K562 (cell line): ENCODE results near the gene TTLL10. TPM values are rescaled to one million over a fixed set of nuclear protein-coding genes. Genes with fewer than 3 reads are reported as not detected.

Experiments
- E4F1 ChIP-seq: fragments of 250-450 bp; sonication (Bioruptor Pico); IDR thresholded peaks from 2 replicates; pipeline ENCODE4 v1.5.0; 2021; ENCODE audit warnings: mild to moderate bottlenecking, borderline replicate concordance
- EZH2 ChIP-seq: IDR thresholded peaks from 2 replicates; pipeline ENCODE4 v1.6.1; 2012; ENCODE audit warnings: low read depth, mild to moderate bottlenecking, inconsistent platforms, low read length, borderline replicate concordance
- FOSL1 ChIP-seq: fragments of 200-800 bp; sonication (Bioruptor generic); conservative IDR thresholded peaks from 2 replicates; pipeline ENCODE4 v1.6.1; 2016; ENCODE audit warnings: missing genetic modification characterization, missing compliant biosample characterization
- HMG20B ChIP-seq: fragments of 250-450 bp; sonication (Bioruptor Pico); IDR thresholded peaks from 2 replicates; pipeline ENCODE4 v1.5.0; 2021; ENCODE audit warnings: mild to moderate bottlenecking
- KLF16 ChIP-seq: IDR thresholded peaks from 2 replicates; pipeline ENCODE4 v1.6.1; 2016; ENCODE audit warnings: antibody characterized with exemption
- MAFG ChIP-seq: fragments of 450-650 bp; conservative IDR thresholded peaks from 2 replicates; pipeline ENCODE4 v1.6.1; 2016; ENCODE audit warnings: missing genetic modification characterization, missing compliant biosample characterization
- MIER1 ChIP-seq: fragments of 450-650 bp; IDR thresholded peaks from 2 replicates; pipeline ENCODE4 v1.6.1; 2016; ENCODE audit warnings: antibody characterized with exemption, mild to moderate bottlenecking, low read depth
- POLR2AphosphoS2 ChIP-seq: IDR thresholded peaks from 2 replicates; pipeline ENCODE4 v1.6.1; 2012; ENCODE audit warnings: low read length, improper control_type of control experiment
- POLR3A ChIP-seq: IDR thresholded peaks from 2 replicates; pipeline ENCODE4 v1.6.1; 2011; ENCODE audit warnings: borderline replicate concordance, mild to moderate bottlenecking, moderate library complexity; ENCODE audit not compliant: insufficient read length, insufficient read depth; ENCODE audit errors: extremely low read depth
- RBM22 ChIP-seq: fragments of 200-400 bp; formaldehyde crosslinking; IDR thresholded peaks from 2 replicates; pipeline ENCODE4 v1.6.1; 2018; ENCODE audit warnings: low read length, low read depth; ENCODE audit not compliant: poor library complexity, severe bottlenecking
- SNRNP70 ChIP-seq: fragments of 200-400 bp; formaldehyde crosslinking; optimal IDR thresholded peaks from 2 replicates; pipeline ENCODE3; 2017; ENCODE audit warnings: low read depth, low read length
- STAG1 ChIP-seq: sonication (generic); formaldehyde crosslinking; IDR thresholded peaks from 2 replicates; pipeline ENCODE4 v1.5.0; 2020; ENCODE audit warnings: missing genetic modification reagents, borderline replicate concordance
- STAT6 ChIP-seq: sonication (generic); formaldehyde crosslinking; IDR thresholded peaks from 2 replicates; pipeline ENCODE4 v1.8.1; 2023; ENCODE audit warnings: mild to moderate bottlenecking, missing genetic modification reagents
- TARDBP ChIP-seq: fragments of 450-650 bp; IDR thresholded peaks from 2 replicates; pipeline ENCODE4 v1.6.1; 2016
- ZFP36 ChIP-seq: fragments of 150-350 bp; IDR thresholded peaks from 2 replicates; pipeline ENCODE4 v1.6.1; 2018; ENCODE audit warnings: low read length, low read depth; ENCODE audit not compliant: partially characterized antibody
- ZNF175 ChIP-seq: fragments of 200-800 bp; sonication (Bioruptor generic); IDR thresholded peaks from 2 replicates; pipeline ENCODE4 v1.6.1; 2016; ENCODE audit warnings: low read depth, mild to moderate bottlenecking, missing genetic modification characterization, missing compliant biosample characterization
- ZNF197 ChIP-seq: fragments of 200-800 bp; sonication (Bioruptor generic); IDR thresholded peaks from 2 replicates; pipeline ENCODE4 v1.6.1; 2016; ENCODE audit warnings: low read depth, missing genetic modification characterization, missing compliant biosample characterization
- ZNF232 ChIP-seq: sonication (generic); formaldehyde crosslinking; IDR thresholded peaks from 2 replicates; pipeline ENCODE4 v1.8.0; 2022; ENCODE audit warnings: mild to moderate bottlenecking, missing genetic modification reagents
- ZNF253 ChIP-seq: fragments of 250-450 bp; sonication (Bioruptor Pico); conservative IDR thresholded peaks from 2 replicates; pipeline ENCODE4 v1.6.1; 2021; ENCODE audit warnings: mild to moderate bottlenecking
- ZNF395 ChIP-seq: fragments of 200-800 bp; sonication (Bioruptor generic); IDR thresholded peaks from 2 replicates; pipeline ENCODE4 v1.6.1; 2017; ENCODE audit warnings: missing genetic modification characterization, missing compliant biosample characterization
- ZNF408 ChIP-seq: fragments of 250-450 bp; sonication (Bioruptor Pico); IDR thresholded peaks from 2 replicates; pipeline ENCODE4 v1.4.0; 2020; ENCODE audit warnings: low read depth, mild to moderate bottlenecking, moderate library complexity
- polyA plus RNA-seq, 8 experiments: library from polyadenylated mRNA; depleted of rRNA in 4 of 8; stranded (reverse) in 5 of 8; unstranded in 3 of 8; fragments of >200 nt; fragmentation: Nextera tagmentation in 2 of 8; fragmentation: Illumina TruSeq in 1 of 8; extraction: Ambion mirVana in 2 of 8; extraction: Trizol in 1 of 8; gene quantifications; 2 replicates each; pipeline versions ENCODE4 v1.2.1 to v1.2.3, GENCODE V29; 2011 to 2014; ENCODE audit warnings: inconsistent platforms in 1 of 8, missing spikeins in 1 of 8
- total RNA-seq, 7 experiments: library from RNA; depleted of rRNA in 6 of 7; stranded (reverse); fragments of >200 nt in 6 of 7; fragmentation: Illumina TruSeq in 2 of 7; extraction: Trizol in 2 of 7; gene quantifications; 2 replicates each; pipeline versions ENCODE4 v1.2.1 to v1.2.3, GENCODE V29; 2011 to 2021; ENCODE audit warnings: low replicate concordance in 1 of 7

TTLL10 gene
- total and polyA plus RNA-seq, 9 of the 15 experiments (the other 6 are each of a cell fraction or from before 2014, with no cell fraction given): not detected

- no peak for TF ChIP-seq EZH2
- TF ChIP-seq MIER1: no peak
- no peak for TF ChIP-seq E4F1 (CRISPR knock-in tag)
- no peak for TF ChIP-seq RBM22
- no peak for TF ChIP-seq ZNF253 (CRISPR knock-in tag)
- TF ChIP-seq STAG1 (CRISPR knock-in tag): no peak
- no peak for TF ChIP-seq STAT6 (CRISPR knock-in tag)
- TF ChIP-seq ZNF175 (CRISPR knock-in tag): 0 out of 2 replicates have a peak, but pooled peaks have one; percentile 42
- TF ChIP-seq HMG20B (CRISPR knock-in tag): no peak
- no peak for TF ChIP-seq ZNF408 (CRISPR knock-in tag)
- peak; percentile 67; the same call in 1 of the 2 replicates for TF ChIP-seq KLF16
- no peak for TF ChIP-seq FOSL1 (tag)
- no peak for TF ChIP-seq SNRNP70
- TF ChIP-seq ZNF232: no peak
- no peak for TF ChIP-seq POLR2AphosphoS2
- no peak for TF ChIP-seq TARDBP
- no peak for TF ChIP-seq MAFG (tag)
- peak; percentile 54; the same call in 1 of the 2 replicates for TF ChIP-seq ZNF395 (CRISPR knock-in tag)
- peak; percentile 72; the same call in 1 of the 2 replicates for TF ChIP-seq ZNF197 (CRISPR knock-in tag)
- TF ChIP-seq POLR3A: no peak
- TF ChIP-seq ZFP36: no peak
Observed at GRCh38 chr1:1135339-1136136, 38.1 kb upstream of the TTLL10 start (continued).
